Naive thymus-derived CD4-positive, alpha-beta T cell (primary cell): Measurements from ENCODE around the gene FILIP1L. TPM values are rescaled to one million over a fixed set of nuclear protein-coding genes. Genes with fewer than 3 reads are reported as not detected.

Source experiments
- ATAC-seq: fragments of 150-1000 bp; cut with Tn5 transposase; 2 replicates; pipeline ENCODE4 v1.10.0; 2021; ENCODE audit warnings: mild to moderate bottlenecking, moderate library complexity
- CTCF ChIA-PET: fragments of 350-600 bp; sonication (Branson Sonifier 250); formaldehyde crosslinking; loops from one replicate; lab custom pipeline; 2021; ENCODE audit warnings: antibody characterized with exemption; lab: Charles Lee
- POLR2A ChIA-PET: fragments of 350-600 bp; sonication (Branson Sonifier 250); formaldehyde crosslinking; loops from one replicate; lab custom pipeline; 2021; ENCODE audit warnings: antibody characterized with exemption, inconsistent platforms; lab: Charles Lee
- DNase-seq, 9 donors: peaks; one replicate each; pipeline versions ENCODE4 v3.0.0 to v3.0.0-alpha.2; 2020 to 2022; ENCODE audit warnings: mixed read lengths in 1 of 9
- H3K27ac ChIP-seq: one replicate; pipeline ENCODE4 v1.7.0; 2013; ENCODE audit warnings: mild to moderate bottlenecking, low read depth, low read length, moderate library complexity
- H3K27me3 ChIP-seq, 2 donors: one replicate each; pipeline ENCODE4 v1.7.0; 2013; ENCODE audit warnings: low read length in 2 of 2, mild to moderate bottlenecking in 2 of 2, moderate library complexity in 2 of 2; ENCODE audit not compliant: control insufficient read depth in 2 of 2, insufficient read depth in 2 of 2
- H3K36me3 ChIP-seq, 3 experiments: 1 replicate in 2 of 3; 2 replicates in 1 of 3; pipeline ENCODE4 v1.7.0; 2013; ENCODE audit warnings: low read length in 3 of 3, mild to moderate bottlenecking in 3 of 3, moderate library complexity in 1 of 3; ENCODE audit not compliant: insufficient read depth in 3 of 3, control insufficient read depth in 2 of 3
- H3K4me1 ChIP-seq, 2 donors: one replicate each; pipeline ENCODE4 v1.7.0; 2013; ENCODE audit warnings: low read length in 2 of 2, mild to moderate bottlenecking in 2 of 2, moderate library complexity in 1 of 2; ENCODE audit not compliant: control insufficient read depth in 2 of 2, insufficient read depth in 2 of 2
- H3K4me3 ChIP-seq: 2 replicates; pipeline ENCODE4 v1.7.0; 2013; ENCODE audit warnings: mild to moderate bottlenecking, low read length
- H3K9me3 ChIP-seq, 3 experiments: 1 replicate in 2 of 3; 2 replicates in 1 of 3; pipeline ENCODE4 v1.7.0; 2013; ENCODE audit warnings: low read length in 3 of 3; ENCODE audit not compliant: control insufficient read depth in 2 of 3
- H3K27ac Mint-ChIP-seq, 9 donors: one replicate each; pipeline ENCODE4 v1.8.0; 2020 to 2022; ENCODE audit warnings: mixed read lengths in 9 of 9, mild to moderate bottlenecking in 8 of 9, moderate library complexity in 5 of 9, inconsistent platforms in 2 of 9
- H3K27me3 Mint-ChIP-seq, 5 donors: one replicate each; pipeline ENCODE4 v1.8.0; 2021 to 2022; ENCODE audit warnings: mixed read lengths in 5 of 5, mild to moderate bottlenecking in 1 of 5
- H3K36me3 Mint-ChIP-seq, 5 donors: one replicate each; pipeline ENCODE4 v1.8.0; 2020 to 2022; ENCODE audit warnings: mixed read lengths in 5 of 5, mild to moderate bottlenecking in 3 of 5, inconsistent platforms in 1 of 5
- H3K4me1 Mint-ChIP-seq, 7 donors: one replicate each; pipeline ENCODE4 v1.8.0; 2020 to 2022; ENCODE audit warnings: mixed read lengths in 7 of 7, mild to moderate bottlenecking in 3 of 7, inconsistent platforms in 1 of 7
- H3K4me3 Mint-ChIP-seq, 10 donors: one replicate each; pipeline ENCODE4 v1.8.0; 2020 to 2022; ENCODE audit warnings: mild to moderate bottlenecking in 10 of 10, mixed read lengths in 10 of 10, moderate library complexity in 6 of 10, inconsistent platforms in 2 of 10
- H3K9me3 Mint-ChIP-seq, 11 donors: one replicate each; pipeline ENCODE4 v1.8.0; 2020 to 2022; ENCODE audit warnings: mixed read lengths in 11 of 11, mild to moderate bottlenecking in 4 of 11, inconsistent platforms in 1 of 11, moderate library complexity in 1 of 11
- intact Hi-C, 2 donors: fragments of 100-400 bp; cut with micrococcal nuclease; formaldehyde crosslinking; loops; one replicate each; pipeline ENCODE4 v1.15.1; 2023
- polyA plus RNA-seq, 2 donors: library from polyadenylated mRNA; unstranded; fragments of 300-500 nt; fragmentation: Illumina TruSeq; gene quantifications; one replicate each; pipeline ENCODE4 v1.2.3, GENCODE V29; 2021
- total RNA-seq, 6 experiments: library from RNA in 5 of 6; stranded (reverse) in 5 of 6; gene quantifications; 1 replicate in 5 of 6; 2 replicates in 1 of 6; pipeline ENCODE4 v1.2.3 and lab custom pipeline; 2021 to 2026

FILIP1L gene
- total and polyA plus RNA-seq, 7 experiments from 2014 or later = 0.13 to 6.7 (median 0.39) TPM; not detected in 2

DNA sequence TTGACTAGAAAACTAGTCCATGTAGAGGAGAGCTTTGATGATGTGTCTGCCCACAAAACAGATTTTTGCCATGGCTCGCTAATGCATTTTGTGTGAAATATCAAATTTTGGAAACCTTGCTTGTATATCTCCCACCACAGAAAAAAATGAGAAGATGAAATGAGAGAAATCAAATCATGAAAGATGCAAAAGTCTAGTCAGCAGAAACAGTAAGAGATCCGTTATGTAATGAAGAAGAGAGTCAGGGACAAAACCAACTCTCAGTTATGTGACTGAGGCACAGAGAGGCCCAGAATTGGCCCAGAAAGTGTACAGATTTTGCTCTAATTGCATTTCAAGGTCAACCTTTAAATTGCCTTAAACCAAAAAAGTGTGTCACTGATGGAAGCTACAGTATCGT is 107.0 kb downstream of the FILIP1L start:
- intact Hi-C loops = no loop called here
- Histone ChIP-seq H3K27ac (no peak overlapping the region), H3K4me3 (no peak overlapping the region), H3K27me3 (no peaks in the 10 kb centered on the region), H3K36me3 (no peaks in the 10 kb centered on the region), H3K9me3 (no peaks in the 10 kb centered on the region), H3K4me1 (no peaks in the 10 kb centered on the region)
- Mint-ChIP-seq H3K9me3 (no peaks in the 10 kb centered on the region), H3K27ac (no peak overlapping the region), H3K27me3 (no peaks in the 10 kb centered on the region), H3K36me3 (peaks cover 0 to 23% (median 8%) of the 10 kb centered on the region in 5 donors), H3K4me1 (peaks cover 0 to 21% (median 3%) of the 10 kb centered on the region in 7 donors), H3K4me3 (no peak overlapping the region)
- DNase-seq (no peak), ATAC-seq (no peak)
- ChIA-PET CTCF (no interaction called here), POLR2A (no interaction called here)

DNA sequence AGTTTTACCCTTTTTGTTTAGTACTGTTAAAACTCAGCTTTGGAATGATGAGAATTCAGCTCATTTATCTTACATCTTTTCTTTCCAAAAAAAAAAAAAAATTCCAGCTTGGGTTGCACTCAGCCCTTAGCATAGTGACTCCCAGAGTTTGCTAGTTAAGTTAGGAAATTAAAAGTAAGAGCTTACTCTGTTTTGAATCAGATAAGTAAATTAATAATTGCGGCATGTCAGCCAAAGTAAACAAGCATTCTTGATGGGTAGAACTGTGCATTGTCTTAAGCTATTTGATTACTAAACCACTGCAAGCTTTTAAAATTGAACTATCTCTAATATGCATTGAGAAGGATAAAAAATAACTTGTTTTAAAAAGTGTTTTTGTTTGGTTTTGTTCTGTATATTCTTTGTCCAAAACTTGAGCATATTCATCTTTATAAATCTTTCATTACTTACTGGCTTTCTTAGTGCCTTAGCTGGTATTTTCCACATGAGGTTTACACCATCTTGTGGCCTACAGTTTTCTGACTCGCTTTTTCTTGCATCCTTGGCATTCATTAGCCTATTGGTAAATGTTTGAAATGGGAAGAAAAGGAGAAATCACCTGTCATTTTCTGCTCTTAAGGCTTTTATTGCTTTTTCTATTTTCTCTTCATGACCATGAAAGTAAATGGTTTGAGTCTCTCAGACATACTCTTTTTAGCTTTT is 107.6 kb downstream of the FILIP1L start:
- intact Hi-C loops = no loop called here
- Histone ChIP-seq H3K9me3 (no peaks in the 10 kb centered on the region), H3K4me3 (no peak overlapping the region), H3K36me3 (no peaks in the 10 kb centered on the region), H3K27me3 (no peaks in the 10 kb centered on the region), H3K4me1 (no peaks in the 10 kb centered on the region), H3K27ac (no peak overlapping the region)
- ChIA-PET CTCF (no interaction called here), POLR2A (no interaction called here)
- no peak overlapping the region for H3K27ac Mint-ChIP-seq
- ATAC-seq (no peak), DNase-seq (no peak)
- no peaks in the 10 kb centered on the region for H3K27me3 Mint-ChIP-seq
- no peak overlapping the region for H3K4me3 Mint-ChIP-seq
- peaks cover 0 to 29% (median 8%) of the 10 kb centered on the region in 5 donors for H3K36me3 Mint-ChIP-seq
- peaks cover 0 to 21% (median 3%) of the 10 kb centered on the region in 7 donors for H3K4me1 Mint-ChIP-seq
- no peaks in the 10 kb centered on the region for H3K9me3 Mint-ChIP-seq

DNA sequence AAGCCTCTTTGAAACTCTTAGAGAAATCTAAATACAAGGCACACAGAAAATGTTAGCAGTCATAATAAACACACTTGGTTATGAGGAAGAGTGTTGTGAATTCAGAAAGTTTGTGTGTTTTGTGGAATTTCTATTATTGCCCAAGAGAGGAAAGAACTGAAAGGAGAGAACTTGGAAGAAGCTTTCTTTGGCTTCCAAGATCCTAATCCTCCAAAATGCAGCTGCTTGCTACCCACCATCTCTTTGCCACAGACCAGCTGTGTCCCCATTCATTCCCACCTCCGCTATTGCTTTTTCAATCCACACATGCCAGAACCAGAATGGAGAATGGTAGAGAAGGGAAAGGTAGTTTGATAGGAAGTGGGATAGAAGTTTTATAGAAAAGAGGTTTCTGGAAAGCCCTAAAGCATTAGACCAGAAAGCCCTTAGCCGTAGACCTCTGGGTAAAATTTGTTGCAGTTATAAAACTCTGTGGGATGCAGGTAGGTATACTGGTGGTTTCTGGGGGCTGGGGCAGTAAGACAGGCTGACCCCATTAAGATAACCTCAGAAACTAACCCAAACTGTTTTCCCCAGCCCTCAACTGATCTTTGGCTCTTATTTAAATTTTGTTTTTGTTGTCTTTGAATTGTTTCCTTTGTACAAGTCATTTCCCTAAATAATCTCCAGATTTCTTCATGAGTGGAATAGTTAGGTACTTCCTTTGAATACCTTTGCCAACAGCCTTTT is 108.5 kb downstream of the FILIP1L start:
- no peaks in the 10 kb centered on the region for H3K27me3 Mint-ChIP-seq
- H3K4me1 Mint-ChIP-seq = peaks cover 0 to 21% (median 3%) of the 10 kb centered on the region in 7 donors
- Histone ChIP-seq H3K27ac (no peak overlapping the region), H3K27me3 (no peaks in the 10 kb centered on the region), H3K36me3 (no peaks in the 10 kb centered on the region), H3K4me1 (no peaks in the 10 kb centered on the region), H3K4me3 (no peak overlapping the region), H3K9me3 (no peaks in the 10 kb centered on the region)
- H3K9me3 Mint-ChIP-seq = no peaks in the 10 kb centered on the region
- ChIA-PET CTCF (no interaction called here), POLR2A (no interaction called here)
- no peak for ATAC-seq
- DNase-seq = no peak
- intact Hi-C loops = no loop called here
- no peak overlapping the region for H3K4me3 Mint-ChIP-seq
- H3K27ac Mint-ChIP-seq = no peak overlapping the region
- H3K36me3 Mint-ChIP-seq = peaks cover 0 to 22% (median 4%) of the 10 kb centered on the region in 5 donors

DNA sequence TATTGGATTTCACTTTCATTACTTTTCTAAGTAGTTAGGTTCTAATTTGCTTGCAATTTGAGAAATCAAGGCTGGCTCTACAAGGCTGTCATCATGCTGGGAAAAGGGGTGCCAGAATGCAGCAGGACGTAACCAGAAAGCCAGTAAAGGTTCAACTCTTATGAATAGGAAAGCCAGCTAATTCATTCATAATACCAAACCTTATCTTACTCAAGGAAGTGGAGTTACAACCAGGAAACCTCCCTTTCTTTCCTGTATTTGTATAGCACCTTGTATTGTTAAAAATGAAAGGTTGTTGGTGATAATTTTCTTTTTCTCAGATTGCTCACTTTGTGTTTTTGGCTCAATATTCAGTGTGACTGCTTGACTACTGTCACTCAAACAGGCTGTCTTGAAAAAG is 109.4 kb downstream of the FILIP1L start:
- intact Hi-C loops = no loop called here
- POLR2A ChIA-PET = no interaction called here

DNA sequence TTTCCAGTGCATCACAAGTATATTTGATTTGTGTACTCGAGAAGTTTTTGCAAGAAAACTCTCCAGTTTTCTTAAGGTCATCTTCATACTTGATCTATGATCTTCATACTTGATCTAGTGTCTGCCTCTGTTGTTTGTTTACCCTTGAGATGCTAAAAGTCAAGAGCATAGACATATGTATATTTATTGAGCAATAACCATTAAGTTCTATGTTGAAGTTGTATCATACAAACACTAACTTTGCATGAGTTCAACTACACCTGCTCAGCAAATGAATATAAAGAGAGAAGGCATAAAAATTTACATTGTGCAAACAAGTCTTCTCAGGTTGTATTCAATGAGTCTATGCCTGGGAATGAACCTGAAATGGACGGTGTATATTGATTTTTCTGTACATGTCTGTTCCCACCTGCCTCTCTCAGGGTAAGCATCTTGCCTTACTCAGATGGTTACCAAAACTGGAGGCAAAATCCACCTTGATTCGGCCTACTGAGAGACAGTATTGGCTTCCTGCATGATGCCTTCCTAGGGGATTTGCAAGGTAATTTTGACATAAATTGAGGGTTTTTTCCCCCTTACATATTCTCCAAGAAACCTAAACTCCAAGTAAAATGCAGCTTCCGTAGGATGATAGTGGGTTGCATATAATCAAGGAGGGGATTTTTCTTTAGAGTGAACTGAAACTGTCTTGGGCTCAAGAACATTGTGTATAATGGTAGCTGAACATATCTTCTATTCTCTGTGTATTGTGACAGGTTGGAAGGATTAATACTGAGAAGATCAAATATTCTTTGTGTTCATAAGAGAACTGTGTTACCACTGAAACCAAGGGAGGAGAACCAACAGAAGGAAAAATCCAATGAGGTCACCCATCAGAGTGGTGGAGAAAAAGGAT is 110.4 kb downstream of the FILIP1L start:
- no peaks in the 10 kb centered on the region for H3K27me3 Mint-ChIP-seq
- Histone ChIP-seq H3K27ac (no peak overlapping the region), H3K36me3 (no peaks in the 10 kb centered on the region), H3K4me3 (no peak overlapping the region), H3K4me1 (no peaks in the 10 kb centered on the region), H3K27me3 (no peaks in the 10 kb centered on the region), H3K9me3 (no peaks in the 10 kb centered on the region)
- POLR2A ChIA-PET = no interaction called here
- H3K9me3 Mint-ChIP-seq = peaks cover 0 to 5% (median 0%) of the 10 kb centered on the region in 11 donors
- CTCF ChIA-PET = no interaction called here
- H3K4me3 Mint-ChIP-seq = no peak overlapping the region
- peaks cover 0 to 17% (median 3%) of the 10 kb centered on the region in 7 donors for H3K4me1 Mint-ChIP-seq
- no peak overlapping the region for H3K27ac Mint-ChIP-seq
- intact Hi-C loops = no loop called here
- ATAC-seq (no peak), DNase-seq (no peak)
- H3K36me3 Mint-ChIP-seq = peaks cover 0 to 18% (median 3%) of the 10 kb centered on the region in 5 donors

More for the DNA sequence above, 109.4 kb downstream of the FILIP1L start:
- Histone ChIP-seq H3K27me3 (no peaks in the 10 kb centered on the region), H3K9me3 (no peaks in the 10 kb centered on the region), H3K27ac (no peak overlapping the region), H3K36me3 (no peaks in the 10 kb centered on the region), H3K4me3 (no peak overlapping the region), H3K4me1 (no peaks in the 10 kb centered on the region)
- ATAC-seq = no peak
- no peak for DNase-seq
- no peak overlapping the region for H3K27ac Mint-ChIP-seq
- no peaks in the 10 kb centered on the region for H3K27me3 Mint-ChIP-seq
- CTCF ChIA-PET = no interaction called here
- H3K36me3 Mint-ChIP-seq = peaks cover 0 to 21% (median 1%) of the 10 kb centered on the region in 5 donors
- no peaks in the 10 kb centered on the region for H3K9me3 Mint-ChIP-seq
- peaks cover 0 to 18% (median 3%) of the 10 kb centered on the region in 7 donors for H3K4me1 Mint-ChIP-seq
- H3K4me3 Mint-ChIP-seq = no peak overlapping the region

DNA sequence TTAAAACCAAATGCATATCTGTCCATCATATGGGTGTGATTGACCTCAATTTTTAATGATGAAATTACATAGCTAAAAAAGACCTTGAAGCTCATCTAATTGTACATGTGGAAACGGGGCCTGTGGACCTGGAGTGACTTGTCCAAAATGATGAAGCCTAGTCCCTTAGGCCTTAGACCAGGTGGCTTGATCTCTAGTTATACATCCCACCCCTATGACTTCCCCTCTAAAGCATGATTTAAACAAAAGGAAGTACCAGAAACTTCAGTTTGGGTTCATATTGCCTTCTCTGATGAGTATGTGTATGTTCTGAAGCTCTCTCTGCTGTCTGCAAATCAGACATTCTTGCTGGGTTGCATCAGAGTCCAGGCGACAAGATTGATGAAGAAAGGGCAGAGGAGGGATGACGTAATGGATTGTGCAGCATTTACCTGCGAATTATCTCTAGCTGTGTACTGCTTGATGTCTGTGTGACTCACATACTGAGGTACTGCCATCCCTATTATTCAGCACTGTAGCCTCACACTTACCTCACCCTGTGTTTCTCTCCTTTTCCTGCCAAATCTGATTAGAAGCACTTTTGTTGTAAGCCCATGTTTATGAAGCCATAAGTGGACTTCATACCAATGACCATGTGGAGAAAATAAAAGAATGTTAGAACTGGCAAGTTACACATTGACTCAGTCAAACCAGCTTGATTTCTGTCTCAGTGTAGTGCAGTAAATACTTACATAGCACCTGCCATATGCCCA is 111.5 kb downstream of the FILIP1L start:
- H3K36me3 Mint-ChIP-seq = peaks cover 0 to 22% (median 4%) of the 10 kb centered on the region in 5 donors
- CTCF ChIA-PET = no interaction called here
- peak overlapping the region in 1 of 9 donors; percentile 24 for H3K27ac Mint-ChIP-seq
- ATAC-seq (no peak), DNase-seq (no peak)
- H3K9me3 Mint-ChIP-seq = peaks cover 0 to 6% (median 0%) of the 10 kb centered on the region in 11 donors
- no peaks in the 10 kb centered on the region for H3K27me3 ChIP-seq
- no peak overlapping the region for H3K27ac ChIP-seq
- POLR2A ChIA-PET = no interaction called here
- no peaks in the 10 kb centered on the region for H3K9me3 ChIP-seq
- H3K27me3 Mint-ChIP-seq = no peaks in the 10 kb centered on the region
- intact Hi-C loops = no loop called here
- no peaks in the 10 kb centered on the region for H3K36me3 ChIP-seq
- H3K4me3 ChIP-seq = no peak overlapping the region
- H3K4me3 Mint-ChIP-seq = no peak overlapping the region
- no peaks in the 10 kb centered on the region for H3K4me1 ChIP-seq
- H3K4me1 Mint-ChIP-seq = peaks cover 0 to 17% (median 4%) of the 10 kb centered on the region in 7 donors
